ENCODE measurements around the gene RFX5.
A peak's percentile ranks its signal among the peaks of the same experiment; 100 is the strongest.

RFX5 gene

DNA sequence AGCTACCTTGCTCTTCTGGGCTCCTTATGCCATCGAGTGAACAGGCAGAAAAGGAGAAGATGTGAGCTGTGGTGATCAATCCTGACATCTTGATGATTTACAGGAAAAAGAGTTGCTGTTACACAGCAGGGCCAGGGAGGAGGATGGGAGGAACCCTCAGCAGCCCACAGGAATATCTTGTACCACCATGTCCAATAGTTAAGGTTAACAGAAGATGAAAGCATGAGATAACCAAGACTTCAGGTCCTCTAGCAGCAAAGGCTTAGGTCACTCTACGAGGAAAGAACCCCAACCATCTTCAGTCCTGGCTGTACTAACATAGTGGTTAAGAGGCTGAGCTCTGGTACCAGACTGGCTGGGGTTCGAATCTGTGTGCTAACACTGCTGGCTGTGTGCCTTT, 37.5 kb upstream of the RFX5 start:
- Histone ChIP-seq H3K27ac (no peak overlapping the region), H3K9me3 (ENCODE audit: severe bottlenecking) (no peaks in the 10 kb centered on the region), H3K4me3 (ENCODE audit: low read depth, low read length) (no peak overlapping the region), H3K27me3 (ENCODE audit: insufficient read depth, low read depth, severe bottlenecking) (no peaks in the 10 kb centered on the region), H3K36me3 (no peaks in the 10 kb centered on the region)
- DNase-seq, result no peak
- TF ChIP-seq, protein P1, sequence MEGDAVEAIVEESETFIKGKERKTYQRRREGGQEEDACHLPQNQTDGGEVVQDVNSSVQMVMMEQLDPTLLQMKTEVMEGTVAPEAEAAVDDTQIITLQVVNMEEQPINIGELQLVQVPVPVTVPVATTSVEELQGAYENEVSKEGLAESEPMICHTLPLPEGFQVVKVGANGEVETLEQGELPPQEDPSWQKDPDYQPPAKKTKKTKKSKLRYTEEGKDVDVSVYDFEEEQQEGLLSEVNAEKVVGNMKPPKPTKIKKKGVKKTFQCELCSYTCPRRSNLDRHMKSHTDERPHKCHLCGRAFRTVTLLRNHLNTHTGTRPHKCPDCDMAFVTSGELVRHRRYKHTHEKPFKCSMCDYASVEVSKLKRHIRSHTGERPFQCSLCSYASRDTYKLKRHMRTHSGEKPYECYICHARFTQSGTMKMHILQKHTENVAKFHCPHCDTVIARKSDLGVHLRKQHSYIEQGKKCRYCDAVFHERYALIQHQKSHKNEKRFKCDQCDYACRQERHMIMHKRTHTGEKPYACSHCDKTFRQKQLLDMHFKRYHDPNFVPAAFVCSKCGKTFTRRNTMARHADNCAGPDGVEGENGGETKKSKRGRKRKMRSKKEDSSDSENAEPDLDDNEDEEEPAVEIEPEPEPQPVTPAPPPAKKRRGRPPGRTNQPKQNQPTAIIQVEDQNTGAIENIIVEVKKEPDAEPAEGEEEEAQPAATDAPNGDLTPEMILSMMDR (IDR thresholded peaks at IDR 0.05; ENCODE audit: low read depth, low read length), result no peak

GRCh38 chr1:151377150-151377884, 30.3 kb upstream of the RFX5 start:
- no peaks in the 10 kb centered on the region for H3K9me3 ChIP-seq (ENCODE audit: severe bottlenecking)
- no peak overlapping the region for H3K4me3 ChIP-seq (ENCODE audit: low read depth, low read length)
- TF ChIP-seq, protein P1 (IDR thresholded peaks at IDR 0.05; ENCODE audit: low read depth, low read length), result no peak
- H3K27me3 ChIP-seq (ENCODE audit: insufficient read depth, low read depth, severe bottlenecking), result no peaks in the 10 kb centered on the region
- DNase-seq, result no peak
- H3K27ac ChIP-seq, result no peak overlapping the region
- no peaks in the 10 kb centered on the region for H3K36me3 ChIP-seq

DNA sequence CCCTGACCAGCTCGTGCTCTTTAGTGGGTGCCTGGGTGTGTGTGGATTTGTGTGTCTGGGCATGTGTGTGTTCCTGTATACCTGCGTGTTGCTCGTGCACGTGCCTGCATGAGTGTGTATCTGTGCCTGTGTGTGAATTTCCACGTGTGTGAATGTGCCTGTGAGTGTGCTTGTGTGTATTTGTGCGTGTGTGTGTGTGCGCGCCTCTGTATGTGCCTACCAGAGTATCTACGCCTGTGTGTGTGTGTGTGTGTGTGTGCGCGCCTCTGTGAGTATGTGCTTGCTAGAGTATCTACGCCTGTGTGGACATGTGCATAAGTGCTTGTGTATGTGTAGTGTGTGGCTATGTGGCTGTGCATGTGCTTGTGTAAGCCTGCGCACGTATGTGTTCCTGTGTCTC, 26.1 kb upstream of the RFX5 start:
- H3K27ac ChIP-seq, result no peak overlapping the region

GRCh38 chr1:151372058-151372934, 25.2 kb upstream of the RFX5 start, which contains the start of gene SELENBP1:
SELENBP1 (minus strand) TSS chr1:151372705; CDS start chr1:151372641, 64 bp downstream.
- Histone ChIP-seq H3K9me3 (ENCODE audit: severe bottlenecking) (no peaks in the 10 kb centered on the region), H3K27ac (peak within 1 kb of the TSS; percentile 12; the same call in 1 of the 2 replicates), H3K27me3 (ENCODE audit: insufficient read depth, low read depth, severe bottlenecking) (no peaks in the 10 kb centered on the region), H3K4me3 (ENCODE audit: low read depth, low read length) (peak within 1 kb of the TSS; percentile 9; the same call in 1 of the 2 replicates), H3K36me3 (no peaks in the 10 kb centered on the region)
- peak; percentile 62 for DNase-seq
- TF ChIP-seq, protein P1 (IDR thresholded peaks at IDR 0.05; ENCODE audit: low read depth, low read length), result no peak

More for the DNA sequence above, 26.1 kb upstream of the RFX5 start:
- Histone ChIP-seq H3K36me3 (no peaks in the 10 kb centered on the region), H3K9me3 (ENCODE audit: severe bottlenecking) (no peaks in the 10 kb centered on the region), H3K27me3 (ENCODE audit: insufficient read depth, low read depth, severe bottlenecking) (no peaks in the 10 kb centered on the region), H3K4me3 (ENCODE audit: low read depth, low read length) (no peak overlapping the region)
- TF ChIP-seq, protein P1 (IDR thresholded peaks at IDR 0.05; ENCODE audit: low read depth, low read length), result no peak
- DNase-seq, result no peak

GRCh38 chr1:151371370-151372057, 24.5 kb upstream of the RFX5 start:
- Histone ChIP-seq H3K27ac (no peak overlapping the region), H3K36me3 (no peaks in the 10 kb centered on the region), H3K4me3 (ENCODE audit: low read depth, low read length) (no peak overlapping the region), H3K27me3 (ENCODE audit: insufficient read depth, low read depth, severe bottlenecking) (no peaks in the 10 kb centered on the region), H3K9me3 (ENCODE audit: severe bottlenecking) (no peaks in the 10 kb centered on the region)
- no peak for DNase-seq
- TF ChIP-seq, protein P1 (IDR thresholded peaks at IDR 0.05; ENCODE audit: low read depth, low read length), result no peak

Data from WERI-Rb-1 (cell line).